Thyroid gland (tissue), 4 donors: ENCODE data around the gene NEK6.

Experiments used
- POLR2A ChIP-seq, 2 donors: fragments of 450-650 bp; IDR thresholded peaks; one replicate each; pipeline ENCODE4 v1.6.1; 2017; ENCODE audit warnings: antibody characterized with exemption in 2 of 2, mild to moderate bottlenecking in 2 of 2, moderate library complexity in 1 of 2
- TF ChIP-seq, protein P1 (sequence below), 6 experiments: fragments of 200-600 bp in 3 of 6; fragments of 450-650 bp in 3 of 6; sonication (generic) in 3 of 6; IDR thresholded peaks; one replicate each; pipeline ENCODE4 v1.5.1; 2016 to 2019; ENCODE audit warnings: antibody characterized with exemption in 6 of 6, mild to moderate bottlenecking in 2 of 6, inconsistent platforms in 1 of 6, moderate library complexity in 1 of 6

DNA sequence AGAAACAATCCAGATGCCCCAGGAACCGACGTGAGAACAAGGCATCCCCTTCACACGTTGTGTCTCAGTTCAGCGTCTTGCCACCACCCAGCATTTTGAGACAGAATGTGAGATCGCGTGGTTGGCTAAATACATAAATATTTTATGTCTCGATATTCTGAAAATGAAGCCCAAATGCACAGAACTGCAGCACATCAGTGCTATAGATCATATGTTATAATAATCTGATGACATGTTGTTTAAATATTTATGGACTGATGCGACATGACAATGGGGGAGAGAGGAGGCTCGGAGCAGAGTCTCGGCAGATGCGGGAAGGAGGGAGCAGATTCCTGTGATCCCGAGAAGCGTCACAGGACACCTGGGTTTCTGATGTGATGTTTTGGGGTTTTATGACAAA is 10.9 kb downstream of the NEK6 start:
- TF ChIP-seq, protein P1, sequence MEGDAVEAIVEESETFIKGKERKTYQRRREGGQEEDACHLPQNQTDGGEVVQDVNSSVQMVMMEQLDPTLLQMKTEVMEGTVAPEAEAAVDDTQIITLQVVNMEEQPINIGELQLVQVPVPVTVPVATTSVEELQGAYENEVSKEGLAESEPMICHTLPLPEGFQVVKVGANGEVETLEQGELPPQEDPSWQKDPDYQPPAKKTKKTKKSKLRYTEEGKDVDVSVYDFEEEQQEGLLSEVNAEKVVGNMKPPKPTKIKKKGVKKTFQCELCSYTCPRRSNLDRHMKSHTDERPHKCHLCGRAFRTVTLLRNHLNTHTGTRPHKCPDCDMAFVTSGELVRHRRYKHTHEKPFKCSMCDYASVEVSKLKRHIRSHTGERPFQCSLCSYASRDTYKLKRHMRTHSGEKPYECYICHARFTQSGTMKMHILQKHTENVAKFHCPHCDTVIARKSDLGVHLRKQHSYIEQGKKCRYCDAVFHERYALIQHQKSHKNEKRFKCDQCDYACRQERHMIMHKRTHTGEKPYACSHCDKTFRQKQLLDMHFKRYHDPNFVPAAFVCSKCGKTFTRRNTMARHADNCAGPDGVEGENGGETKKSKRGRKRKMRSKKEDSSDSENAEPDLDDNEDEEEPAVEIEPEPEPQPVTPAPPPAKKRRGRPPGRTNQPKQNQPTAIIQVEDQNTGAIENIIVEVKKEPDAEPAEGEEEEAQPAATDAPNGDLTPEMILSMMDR (IDR thresholded peaks at IDR 0.05): no peak
- TF ChIP-seq POLR2A (IDR thresholded peaks at IDR 0.05): no peak
